Left lung (tissue), 14 donors: Measurements from ENCODE around the gene OPTN. TPM values are rescaled to one million over a fixed set of nuclear protein-coding genes. Genes with fewer than 3 reads are reported as not detected.
"Not testable (repeated sequence)": the region's sequence is repeated elsewhere in the genome, so short reads cannot be mapped to it uniquely, and the experiment has no call there.

ENCODE experiments used
- ATAC-seq: fragments of 200-7000 bp; cut with Tn5 transposase; one replicate; pipeline ENCODE4 v1.9.1; 2020; ENCODE audit warnings: moderate library complexity
- DNase-seq, 4 donors: peaks; one replicate each; pipeline ENCODE4 v3.0.0-alpha.2; 2013 to 2020
- H3K27ac ChIP-seq, 2 donors: fragments of 200-600 bp; sonication (generic) in 1 of 2; one replicate each; pipeline versions ENCODE4 v1.5.0 to v1.8.0; 2020 to 2021
- H3K27me3 ChIP-seq, 2 donors: fragments of 200-600 bp; sonication (generic) in 1 of 2; one replicate each; pipeline versions ENCODE4 v1.5.0 to v1.8.0; 2020 to 2021
- H3K36me3 ChIP-seq, 2 donors: fragments of 200-600 bp; sonication (generic) in 1 of 2; one replicate each; pipeline versions ENCODE4 v1.5.0 to v1.8.0; 2020 to 2021
- H3K4me1 ChIP-seq, 2 donors: fragments of 200-600 bp; one replicate each; pipeline ENCODE4 v1.8.0; 2021
- H3K4me3 ChIP-seq, 2 donors: fragments of 200-600 bp; sonication (generic) in 1 of 2; one replicate each; pipeline versions ENCODE4 v1.5.0 to v1.8.0; 2020 to 2021; ENCODE audit warnings: mild to moderate bottlenecking in 1 of 2
- H3K9me3 ChIP-seq, 2 donors: fragments of 200-600 bp; sonication (generic) in 1 of 2; one replicate each; pipeline versions ENCODE4 v1.5.0 to v1.8.0; 2020 to 2021
- intact Hi-C, 2 donors: fragments of 100-400 bp; cut with DNase I; formaldehyde crosslinking; loops; one replicate each; pipeline versions ENCODE4 v1.11.2 to v1.14.2; 2022
- long read RNA-seq, 12 donors: library from polyadenylated mRNA in 2 of 12; unstranded in 2 of 12; transcript quantifications; one replicate each; pipeline ENCODE4 v2.0.0 and lab custom pipeline, GENCODE V29; 2019 to 2026
- polyA plus RNA-seq, 6 donors: library from polyadenylated mRNA; unstranded; fragments of 120-200 nt; gene quantifications; one replicate each; pipeline ENCODE4 v1.2.1, GENCODE V29; 2013; ENCODE audit not compliant: insufficient read length in 6 of 6
- total RNA-seq, 2 donors: library from RNA; stranded (reverse); fragmentation: NEBNext Ultra II Directional; extraction: Animal tissue kit (Norgen Biotek cat#: 25700); gene quantifications; one replicate each; pipeline ENCODE4 v1.2.1, GENCODE V29; 2021
- TF ChIP-seq, protein P1 (sequence below), 2 donors: fragments of 200-600 bp; sonication (generic) in 1 of 2; IDR thresholded peaks; one replicate each; pipeline versions ENCODE4 v1.5.0 to v1.8.0; 2021; ENCODE audit warnings: antibody characterized with exemption in 2 of 2
- donor health status: DM: no; HTN: yes; CAD: no.
- donor health status: DM: no; HTN: no; CAD: no.

Gene OPTN
- total RNA-seq: 10 to 100 TPM; 45.8 to 51.3 TPM
- polyA plus RNA-seq: 10 to 100 TPM; 36.0 to 41.8 (median 36.8) TPM
- long read RNA-seq, donor 1, partial matches to known transcripts: 0 of 3 reads
- long read RNA-seq, donor 1, other reads (novel, unspliced or antisense): 0 of 3 reads
- long read RNA-seq, donor 2, partial matches to known transcripts: 0 of 3 reads
- long read RNA-seq, donor 2, other reads (novel, unspliced or antisense): 0 of 3 reads
- long read RNA-seq, donor 3, transcript OPTN-205 (14 exons, 3,321 nt): major isoform, 7 of 7 reads
- long read RNA-seq, donor 3, partial matches to known transcripts: 0 of 7 reads
- long read RNA-seq, donor 3, other reads (novel, unspliced or antisense): 0 of 7 reads
- long read RNA-seq, donor 4, transcript OPTN-205 (14 exons, 3,321 nt): major isoform, 6 of 36 reads
- long read RNA-seq, donor 4, partial matches to known transcripts: 21 of 36 reads
- long read RNA-seq, donor 4, other reads (novel, unspliced or antisense): 9 of 36 reads
- long read RNA-seq, donor 5, transcript OPTN-205 (14 exons, 3,321 nt): major isoform, 5 of 6 reads
- long read RNA-seq, donor 5, partial matches to known transcripts: 0 of 6 reads
- long read RNA-seq, donor 5, other reads (novel, unspliced or antisense): 0 of 6 reads
- long read RNA-seq, donor 6, partial matches to known transcripts: 0 of 4 reads
- long read RNA-seq, donor 6, other reads (novel, unspliced or antisense): 0 of 4 reads
- long read RNA-seq, donor 7, partial matches to known transcripts: 0 of 2 reads
- long read RNA-seq, donor 7, other reads (novel, unspliced or antisense): 0 of 2 reads
- long read RNA-seq, donor 8, partial matches to known transcripts: 0 of 4 reads
- long read RNA-seq, donor 8, other reads (novel, unspliced or antisense): 0 of 4 reads
- long read RNA-seq, donor 9: 0 reads
- long read RNA-seq, donor 10, transcript OPTN-205 (14 exons, 3,321 nt): major isoform, 8 of 31 reads
- long read RNA-seq, donor 10, partial matches to known transcripts: 14 of 31 reads
- long read RNA-seq, donor 10, other reads (novel, unspliced or antisense): 7 of 31 reads
- long read RNA-seq, donor 11, transcript OPTN-205 (14 exons, 3,321 nt): major isoform, 7 of 8 reads
- long read RNA-seq, donor 11, partial matches to known transcripts: 0 of 8 reads
- long read RNA-seq, donor 11, other reads (novel, unspliced or antisense): 0 of 8 reads
- long read RNA-seq, donor 12, partial matches to known transcripts: 0 of 3 reads
- long read RNA-seq, donor 12, other reads (novel, unspliced or antisense): 0 of 3 reads

DNA sequence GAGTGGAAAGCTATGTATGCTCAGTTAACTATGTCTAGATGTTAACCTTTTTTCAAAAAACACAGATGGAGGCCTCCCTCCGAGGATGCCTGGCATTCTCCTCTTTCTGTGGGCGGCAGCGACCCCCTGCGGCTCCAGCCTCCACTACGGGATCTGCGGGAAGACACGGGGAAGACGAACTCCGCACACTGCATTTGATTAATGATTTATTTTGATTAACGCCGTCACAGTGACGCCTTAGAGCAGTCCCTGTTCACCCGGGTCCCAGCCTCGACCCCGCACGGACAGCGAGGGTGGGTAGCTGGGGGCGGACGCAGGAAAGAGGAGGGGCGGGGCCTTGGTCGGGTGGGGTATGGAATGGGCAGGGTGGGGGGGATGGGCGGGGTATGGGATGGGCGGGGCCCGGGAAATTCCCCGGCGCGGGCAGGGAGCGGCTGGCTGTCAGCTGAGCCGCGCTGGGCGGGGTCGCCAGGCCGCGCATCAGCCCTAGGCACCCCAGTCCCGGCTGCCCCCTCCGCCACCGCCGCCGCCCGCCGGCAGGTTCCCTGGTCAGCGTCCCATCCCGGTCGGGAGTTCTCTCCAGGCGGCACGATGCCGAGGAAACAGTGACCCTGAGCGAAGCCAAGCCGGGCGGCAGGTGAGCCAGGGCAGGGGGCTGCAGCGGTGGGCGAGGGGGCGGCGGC lies at the start of gene OPTN:
Gene OPTN (plus strand): TSS at position 498 of the 683 bp plus-strand sequence. CDS start 8,960 bp downstream, outside the sequence.
- no peaks in the 10 kb centered on the region for H3K27me3 ChIP-seq
- peak within 1 kb of the TSS; percentile 79 to 96 for H3K4me3 ChIP-seq
- DNase-seq (peak; percentile 77 to 91 (median 80)), ATAC-seq (peak; percentile 92)
- no peaks in the 10 kb centered on the region for H3K36me3 ChIP-seq
- intact Hi-C loops: no loop called here
- no peaks in the 10 kb centered on the region for H3K9me3 ChIP-seq
- H3K27ac ChIP-seq: peak within 1 kb of the TSS; percentile 86 to 92
- H3K4me1 ChIP-seq: peaks cover 8 to 32% of the 10 kb centered on the region in 2 donors
- TF ChIP-seq, protein P1, sequence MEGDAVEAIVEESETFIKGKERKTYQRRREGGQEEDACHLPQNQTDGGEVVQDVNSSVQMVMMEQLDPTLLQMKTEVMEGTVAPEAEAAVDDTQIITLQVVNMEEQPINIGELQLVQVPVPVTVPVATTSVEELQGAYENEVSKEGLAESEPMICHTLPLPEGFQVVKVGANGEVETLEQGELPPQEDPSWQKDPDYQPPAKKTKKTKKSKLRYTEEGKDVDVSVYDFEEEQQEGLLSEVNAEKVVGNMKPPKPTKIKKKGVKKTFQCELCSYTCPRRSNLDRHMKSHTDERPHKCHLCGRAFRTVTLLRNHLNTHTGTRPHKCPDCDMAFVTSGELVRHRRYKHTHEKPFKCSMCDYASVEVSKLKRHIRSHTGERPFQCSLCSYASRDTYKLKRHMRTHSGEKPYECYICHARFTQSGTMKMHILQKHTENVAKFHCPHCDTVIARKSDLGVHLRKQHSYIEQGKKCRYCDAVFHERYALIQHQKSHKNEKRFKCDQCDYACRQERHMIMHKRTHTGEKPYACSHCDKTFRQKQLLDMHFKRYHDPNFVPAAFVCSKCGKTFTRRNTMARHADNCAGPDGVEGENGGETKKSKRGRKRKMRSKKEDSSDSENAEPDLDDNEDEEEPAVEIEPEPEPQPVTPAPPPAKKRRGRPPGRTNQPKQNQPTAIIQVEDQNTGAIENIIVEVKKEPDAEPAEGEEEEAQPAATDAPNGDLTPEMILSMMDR (IDR thresholded peaks at IDR 0.05): peak in 1 of 2 donors; percentile 53

- ATAC-seq: no peak
- H3K36me3 ChIP-seq: no peaks in the 10 kb centered on the region
- H3K27me3 ChIP-seq: peaks cover 0 to 5% of the 10 kb centered on the region in 2 donors
- no peak overlapping the region for H3K4me3 ChIP-seq
- no peak for DNase-seq
- H3K9me3 ChIP-seq: no peaks in the 10 kb centered on the region
- TF ChIP-seq, protein P1 (IDR thresholded peaks at IDR 0.05): no peak
- H3K4me1 ChIP-seq: no peaks in the 10 kb centered on the region
- intact Hi-C loops: no loop called here
- H3K27ac ChIP-seq: no peak overlapping the region
These were observed 48.8 kb upstream of the OPTN start for GRCh38 chr10:13051126-13051694.

DNA sequence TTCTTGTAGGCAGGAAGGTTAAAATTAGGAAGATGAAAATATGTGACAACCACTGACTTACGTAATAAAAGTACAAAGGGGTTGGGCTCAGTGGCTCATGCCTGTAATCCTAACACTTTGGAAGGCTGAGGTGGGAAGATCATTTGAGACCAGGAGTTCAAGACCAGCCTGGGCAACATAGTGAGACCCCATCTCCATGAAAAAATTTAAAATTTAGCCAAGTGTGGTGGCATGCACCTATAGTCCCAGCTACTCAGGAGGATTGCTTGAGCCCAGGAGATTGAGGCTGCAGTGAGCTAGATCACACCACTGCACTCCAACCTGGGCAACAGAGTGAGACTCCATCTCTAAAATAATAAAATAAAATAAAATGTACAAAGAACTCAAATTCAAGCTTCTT lies 46.8 kb upstream of the OPTN start:
- H3K36me3 ChIP-seq, ATAC-seq, H3K9me3 ChIP-seq, DNase-seq, H3K4me1 ChIP-seq, H3K27me3 ChIP-seq, intact Hi-C loops, H3K4me3 ChIP-seq, H3K27ac ChIP-seq: not testable (repeated sequence)

GRCh38 chr10:13053794-13054462 lies 46.0 kb upstream of the OPTN start:
- Histone ChIP-seq H3K27ac (no peak overlapping the region), H3K4me3 (no peak overlapping the region), H3K36me3 (no peaks in the 10 kb centered on the region), H3K9me3 (no peaks in the 10 kb centered on the region), H3K4me1 (no peaks in the 10 kb centered on the region), H3K27me3 (peaks cover 0 to 5% of the 10 kb centered on the region in 2 donors)
- DNase-seq (peak in 1 of 4 donors; percentile 10), ATAC-seq (no peak)
- TF ChIP-seq, protein P1 (IDR thresholded peaks at IDR 0.05): no peak
- intact Hi-C loops: no loop called here
